ENCODE data around the gene HS6ST3.
"Not testable (repeated sequence)": the region's sequence is repeated elsewhere in the genome, so short reads cannot be mapped to it uniquely, and the experiment has no call there.

HS6ST3 gene

DNA sequence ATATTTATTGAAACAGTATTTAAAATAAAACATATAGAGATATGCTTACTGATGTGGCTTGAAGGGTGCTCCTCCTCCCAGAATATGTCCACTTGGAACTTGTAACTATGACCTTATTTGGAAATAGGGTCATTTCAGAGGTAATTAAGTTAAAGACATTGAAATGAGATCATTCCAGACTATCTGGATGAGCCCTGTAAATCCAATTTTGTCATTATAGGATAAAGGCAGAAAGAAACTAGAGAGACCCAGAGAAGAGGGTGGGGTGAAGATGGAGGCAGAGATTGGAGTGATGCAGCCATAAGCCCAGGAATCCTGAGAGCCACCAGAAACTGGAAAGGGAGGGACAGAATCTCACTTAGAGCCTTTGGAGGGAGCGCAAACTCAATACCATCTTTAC, 661.2 kb downstream of the HS6ST3 start:
- DNase-seq, result no peak

DNA sequence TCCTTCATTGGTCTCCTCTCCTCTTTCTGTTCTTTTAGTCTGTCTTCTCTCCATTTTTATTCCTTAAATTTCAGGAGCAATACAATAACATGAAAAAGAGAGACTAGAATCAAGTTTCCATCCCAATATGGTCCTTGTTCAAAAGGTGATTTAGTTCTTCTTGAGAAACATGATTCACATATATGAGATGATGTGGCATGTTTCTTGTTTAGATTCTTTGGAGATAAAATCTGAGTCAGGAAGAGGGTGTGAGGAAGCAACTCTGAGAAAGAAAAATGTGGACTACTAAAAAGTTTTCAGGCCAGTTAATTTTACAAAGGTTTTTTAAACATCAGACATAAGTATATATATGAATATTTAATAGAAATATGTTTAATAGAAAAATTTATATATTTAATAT, 673.0 kb downstream of the HS6ST3 start:
- no peak for DNase-seq

DNA sequence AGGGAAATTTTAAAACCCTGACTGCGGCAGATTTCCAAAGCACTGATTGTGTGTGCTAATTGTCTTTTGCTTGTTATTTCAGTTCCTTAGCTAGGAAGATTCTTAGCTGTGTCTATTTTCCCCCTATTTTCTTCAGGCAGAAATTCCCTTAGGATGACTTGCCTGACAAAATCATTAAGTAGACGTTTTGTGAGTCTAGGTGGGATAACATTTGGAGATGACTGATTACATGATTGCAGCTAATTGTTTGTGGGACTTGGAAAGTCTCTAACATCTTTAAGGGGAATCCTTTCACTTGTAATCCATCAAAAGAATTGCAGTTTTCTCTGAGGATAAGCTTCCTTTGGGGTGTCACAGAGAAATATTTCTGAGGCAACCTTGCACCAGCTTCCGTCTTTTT, 676.4 kb downstream of the HS6ST3 start:
- no peak for DNase-seq

DNA sequence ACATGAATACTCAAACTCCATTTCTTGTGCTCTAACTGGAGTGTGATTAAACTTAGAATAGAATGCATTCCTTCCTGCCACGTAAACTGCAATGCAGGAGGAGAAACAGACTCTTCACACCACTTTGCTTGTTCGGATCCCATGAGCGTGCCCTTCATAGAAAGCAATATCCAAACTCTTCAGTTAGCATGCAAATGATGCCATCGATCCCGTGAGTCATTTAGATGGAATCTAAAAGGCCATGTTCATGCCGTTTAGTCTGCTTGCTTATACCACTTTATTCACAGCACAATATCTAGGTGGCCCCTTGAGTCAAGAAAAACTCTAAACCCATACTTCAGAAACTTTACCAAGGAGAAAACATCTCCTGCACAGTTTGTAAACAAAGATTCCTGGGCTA, 678.6 kb downstream of the HS6ST3 start:
- no peak for DNase-seq

DNA sequence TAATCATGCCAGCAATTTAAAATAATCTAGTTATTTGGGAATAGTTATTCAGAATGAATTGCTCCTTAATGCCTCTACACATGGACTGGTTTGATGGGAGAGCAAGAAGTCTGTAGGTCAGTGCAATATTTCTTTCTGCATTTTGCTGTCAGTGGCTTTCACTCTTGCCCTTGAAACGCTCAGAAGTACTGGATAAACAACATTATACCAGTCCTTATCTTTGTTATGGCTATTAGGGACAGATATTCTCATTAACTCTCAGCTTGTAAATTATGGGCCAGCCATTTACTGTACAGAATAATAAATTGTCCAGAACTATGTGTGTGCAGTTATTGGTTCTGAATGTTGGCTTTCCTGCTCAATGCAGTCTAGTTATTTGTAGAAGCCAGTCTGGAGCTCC, 680.0 kb downstream of the HS6ST3 start:
- DNase-seq, result no peak

DNA sequence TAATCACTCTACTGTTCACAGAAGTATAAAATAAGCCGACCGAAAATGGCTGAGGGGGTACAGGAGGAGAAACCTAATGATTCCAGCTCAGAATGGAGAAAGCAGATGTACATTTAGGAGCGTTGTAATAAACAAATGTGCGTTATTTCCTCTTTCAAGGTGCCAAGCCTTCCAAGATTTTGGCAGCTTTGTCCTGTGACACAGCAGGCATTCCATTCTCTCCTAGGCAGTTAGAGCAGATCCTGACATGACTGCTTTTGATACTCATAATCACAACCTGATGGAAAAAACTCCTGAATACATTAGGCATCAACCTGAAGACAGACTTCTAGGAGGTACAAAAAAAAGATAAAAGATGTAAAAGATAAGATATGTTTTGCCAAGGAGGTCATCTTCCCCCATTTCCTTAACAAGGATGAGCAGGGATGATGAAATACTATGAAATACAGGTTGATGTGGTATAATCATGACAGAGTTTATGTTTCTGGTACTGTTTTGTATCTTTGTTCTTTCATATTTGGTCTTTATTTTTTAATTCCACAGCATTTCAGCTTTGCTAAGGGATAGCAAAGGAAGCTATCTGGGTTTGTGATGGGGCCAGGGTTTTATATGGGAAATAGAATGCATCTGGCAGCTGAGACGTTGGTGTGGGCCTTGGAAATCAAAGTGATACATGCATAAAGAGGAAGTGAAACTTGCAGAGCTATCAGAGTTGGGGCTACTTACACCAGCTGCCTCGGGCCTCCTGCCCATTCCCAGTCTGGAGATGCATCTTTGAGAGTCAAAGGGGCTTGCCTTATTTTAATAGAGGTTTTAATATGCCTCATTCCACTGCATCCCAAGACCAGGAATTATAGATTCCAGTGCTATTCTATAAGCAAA, 681.8 kb downstream of the HS6ST3 start:
- DNase-seq, result no peak

DNA sequence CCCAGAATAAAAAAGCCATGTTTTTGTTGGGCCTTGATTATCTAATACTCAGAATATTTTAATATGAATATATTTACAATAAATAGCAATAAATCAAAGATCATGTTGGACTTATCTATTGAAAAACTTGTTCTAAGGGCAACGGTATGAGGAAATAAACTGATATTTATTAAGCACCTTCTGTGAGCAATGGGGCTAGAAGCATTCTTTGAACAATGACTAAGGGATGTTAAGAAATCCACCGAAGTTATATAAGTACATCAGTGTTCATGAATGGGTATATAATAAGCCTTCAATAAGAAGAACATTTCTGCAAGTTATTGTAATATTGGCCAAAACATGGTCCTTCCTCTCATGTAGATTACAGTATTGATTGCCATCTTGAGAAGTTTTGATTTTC, 682.5 kb downstream of the HS6ST3 start:
- DNase-seq, result no peak

DNA sequence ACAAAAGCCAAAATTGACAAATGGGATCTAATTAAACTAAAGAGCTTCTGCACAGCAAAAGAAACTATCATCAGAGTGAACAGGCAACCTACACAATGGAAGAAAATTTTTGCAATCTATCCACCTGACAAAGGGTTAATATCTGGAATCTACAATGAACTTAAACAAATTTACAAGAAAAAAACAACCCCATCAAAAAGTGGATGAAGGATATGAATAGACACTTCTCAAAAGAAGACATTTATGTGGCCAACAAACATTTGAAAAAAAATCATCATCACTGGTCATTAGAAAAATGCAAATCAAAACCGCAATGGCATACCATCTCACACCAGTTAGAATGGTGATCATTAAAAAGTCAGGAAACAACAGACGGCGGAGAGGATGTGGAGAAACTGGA, 688.4 kb downstream of the HS6ST3 start:
- DNase-seq, result not testable (repeated sequence)

DNA sequence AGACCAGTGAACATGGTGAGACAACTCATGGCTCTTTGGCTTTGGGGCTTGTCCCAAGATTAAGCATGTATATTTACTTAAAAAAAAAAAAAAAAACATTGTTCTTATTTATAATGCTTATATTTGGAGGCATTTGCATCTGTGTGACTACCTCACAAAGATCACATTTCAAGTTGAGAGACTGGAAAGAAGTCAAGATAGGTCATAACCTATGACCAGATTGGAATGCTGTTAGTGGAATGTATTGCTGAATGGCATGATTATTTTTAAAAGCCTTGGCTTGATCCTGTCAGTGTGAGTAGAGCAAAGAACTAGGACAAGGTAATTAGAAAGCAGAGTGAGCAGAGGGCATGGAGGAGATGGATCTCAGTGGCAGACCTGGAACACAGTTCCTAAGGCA, 689.8 kb downstream of the HS6ST3 start:
- DNase-seq, result no peak

DNA sequence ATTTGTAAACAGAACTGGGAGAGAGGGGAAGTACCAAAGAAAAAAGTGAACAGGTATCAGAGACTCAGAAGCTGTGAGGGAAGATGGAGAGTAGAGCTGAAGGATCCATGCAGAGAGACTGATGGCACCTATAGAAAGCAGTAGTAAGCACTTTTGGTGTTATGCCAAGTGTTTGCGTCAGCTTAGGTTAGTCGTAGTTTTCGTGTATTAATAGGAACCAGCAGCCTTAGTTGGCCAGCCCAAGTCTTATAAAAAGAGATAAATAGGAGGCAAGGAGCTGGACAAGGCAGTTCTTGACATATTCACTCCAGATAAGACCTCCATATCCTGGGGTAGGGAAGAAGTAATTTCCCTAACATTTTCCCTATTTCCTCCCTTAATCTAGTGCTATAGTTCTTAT, 690.2 kb downstream of the HS6ST3 start:
- no peak for DNase-seq

DNA sequence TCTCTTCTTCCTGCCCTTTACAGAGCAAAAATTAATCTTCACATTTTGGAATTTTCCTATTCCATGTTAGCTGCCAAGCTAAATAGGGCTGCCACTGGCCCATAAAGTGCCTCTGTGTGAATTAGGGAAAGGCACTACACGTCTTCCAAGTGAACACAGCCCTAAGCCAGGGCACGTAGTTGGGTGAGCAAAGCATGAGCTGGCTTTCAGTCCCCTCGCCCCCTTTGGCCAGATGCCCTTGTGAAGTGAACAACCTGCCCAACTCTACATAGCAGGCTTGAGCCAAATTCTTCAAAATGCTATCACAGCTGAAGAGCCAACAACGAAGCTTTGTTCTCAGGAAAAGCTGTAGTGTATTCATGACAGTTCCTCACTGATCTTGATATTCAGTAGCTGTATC, 691.2 kb downstream of the HS6ST3 start:
- DNase-seq, result no peak

DNA sequence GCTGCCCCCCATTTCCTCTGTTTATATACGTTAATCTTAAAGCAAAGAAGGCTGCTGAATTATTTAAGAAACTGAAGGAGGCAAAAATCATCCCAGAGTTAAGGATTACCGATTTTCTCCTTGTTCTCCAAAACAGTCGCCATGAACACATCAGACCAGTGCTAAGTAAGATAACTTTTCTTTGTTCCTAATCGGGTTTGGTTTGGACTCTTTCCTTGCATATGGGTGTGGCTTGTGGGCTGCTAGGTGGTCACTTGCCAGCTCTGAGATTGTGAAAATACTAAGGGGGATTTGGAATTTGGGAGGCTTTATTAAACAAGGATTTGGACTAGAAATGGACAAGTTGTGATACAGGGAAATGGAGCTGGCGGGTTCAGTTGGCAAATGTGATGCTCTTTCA, 692.3 kb downstream of the HS6ST3 start:
- no peak for DNase-seq

DNA sequence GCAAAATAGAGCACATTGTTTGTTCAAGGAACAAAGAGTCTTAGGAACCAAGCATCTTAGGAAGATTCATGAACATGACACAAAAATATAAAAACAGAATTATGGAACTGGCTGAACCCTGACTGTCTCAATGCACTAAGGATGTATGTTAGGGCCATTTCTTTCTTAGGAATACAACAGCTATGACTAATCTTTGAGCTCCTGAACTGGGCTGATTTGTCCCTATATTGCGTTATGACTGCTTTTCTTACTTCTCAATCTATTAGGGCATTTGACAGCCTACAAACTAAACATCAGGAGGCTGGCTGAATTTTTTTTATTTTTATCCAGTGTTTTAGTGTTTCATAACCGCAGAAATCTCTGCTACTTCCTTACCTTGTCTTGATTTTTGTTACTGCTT, 693.1 kb downstream of the HS6ST3 start:
- DNase-seq, result no peak

DNA sequence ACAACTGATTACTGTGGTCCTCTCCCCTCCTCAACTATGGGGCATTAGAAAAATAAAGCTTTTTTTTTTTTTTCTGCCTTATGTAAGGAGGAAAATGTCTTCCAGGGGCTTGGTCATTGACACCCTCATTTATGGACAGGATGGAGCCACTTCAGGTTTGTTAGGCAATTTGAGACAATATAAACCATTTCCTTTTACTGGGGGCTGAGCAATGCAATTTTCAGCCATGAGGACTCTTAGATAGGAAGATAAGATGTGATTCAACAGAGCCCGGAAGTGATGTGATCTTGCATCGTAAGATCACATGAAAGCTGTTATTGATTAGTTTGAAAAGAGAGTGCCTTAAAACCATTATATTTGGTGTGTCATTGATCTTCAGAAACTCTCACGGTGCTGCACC, 693.6 kb downstream of the HS6ST3 start:
- no peak for DNase-seq

DNA sequence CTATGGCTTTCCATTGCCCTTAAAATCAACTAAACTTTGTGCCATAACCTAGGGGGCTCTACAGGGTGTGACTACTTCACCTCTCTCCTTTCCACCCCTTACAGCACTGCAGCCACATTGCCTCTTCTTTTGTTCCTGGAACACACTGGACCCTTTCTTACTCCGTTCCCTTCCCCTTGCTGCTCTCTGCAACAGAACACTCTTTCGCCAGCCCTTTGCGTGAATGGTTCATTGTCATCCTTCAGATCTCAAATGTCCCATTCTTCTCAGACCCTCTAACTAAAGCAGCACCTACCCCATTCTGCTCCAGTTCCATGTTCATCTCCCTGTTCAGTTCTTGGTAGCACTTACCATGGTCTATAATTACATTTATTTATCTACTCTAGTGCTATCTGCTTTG, 696.1 kb downstream of the HS6ST3 start:
- no peak for DNase-seq

DNA sequence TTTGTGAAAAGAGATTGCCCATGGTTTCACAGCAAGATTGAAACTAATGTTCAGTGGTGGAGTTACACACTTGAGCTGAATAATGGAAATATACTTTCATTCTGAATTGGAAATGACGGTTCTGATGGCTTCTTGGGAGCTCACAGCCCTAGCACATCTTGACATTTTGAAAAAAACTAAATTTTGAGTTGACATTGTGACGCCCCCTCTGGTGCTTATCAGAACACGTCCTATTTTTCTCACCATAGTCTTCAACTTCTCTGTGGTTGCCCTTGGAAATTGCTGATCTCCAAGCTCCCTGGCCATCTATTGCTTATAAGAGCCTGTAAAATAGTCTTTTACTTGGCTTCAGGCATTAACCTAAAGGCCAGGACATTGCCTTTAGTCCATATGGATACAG, 702.3 kb downstream of the HS6ST3 start:
- DNase-seq, result no peak

DNA sequence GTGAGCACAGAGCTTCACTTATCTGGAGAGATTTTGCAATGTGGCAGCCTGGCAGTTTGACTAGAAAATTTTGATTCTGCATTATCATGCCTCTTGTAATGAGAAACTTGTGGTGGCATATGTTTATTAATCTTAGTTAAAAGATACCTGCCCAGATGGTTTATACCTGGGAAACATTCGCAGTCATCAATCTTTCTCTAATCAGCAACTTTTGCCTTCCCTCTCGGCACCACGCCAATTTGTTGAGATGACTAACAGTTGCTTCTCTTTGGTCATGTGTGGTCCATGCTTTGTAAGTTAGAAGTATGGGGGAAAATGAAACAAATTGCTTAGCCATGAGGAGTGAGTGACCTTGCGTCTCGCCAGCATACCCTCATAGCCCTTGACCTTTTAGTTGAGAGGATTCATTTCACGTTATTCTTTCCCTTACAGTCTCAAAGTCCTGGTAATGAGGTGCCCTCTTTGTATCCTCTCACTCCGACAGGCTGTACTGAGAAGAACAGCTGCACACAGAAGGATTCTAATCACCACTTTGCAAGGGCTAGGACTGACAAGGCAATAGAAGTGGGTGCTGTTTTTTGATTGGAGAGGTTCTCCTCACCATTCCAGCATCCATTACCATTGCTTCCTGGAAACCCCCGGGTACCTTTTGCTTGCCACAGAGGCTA, 703.0 kb downstream of the HS6ST3 start:
- DNase-seq, result no peak

DNA sequence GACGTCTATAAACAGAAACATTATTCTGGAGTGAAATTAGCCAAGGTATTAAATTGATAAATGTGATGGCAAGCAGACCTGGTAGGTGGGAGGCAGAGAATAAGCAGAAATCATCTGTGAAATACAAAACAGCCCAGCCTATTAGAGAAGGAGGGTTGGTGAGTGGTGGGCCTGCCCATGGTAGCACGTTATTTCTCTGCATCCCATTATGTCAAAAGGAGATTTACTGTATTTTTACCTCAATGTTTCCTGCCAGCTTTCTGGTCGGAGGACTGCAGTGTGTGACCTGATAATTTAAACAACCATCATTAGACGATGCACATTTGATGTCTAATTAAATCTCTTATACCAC, 703.5 kb downstream of the HS6ST3 start:
- no peak for DNase-seq

DNA sequence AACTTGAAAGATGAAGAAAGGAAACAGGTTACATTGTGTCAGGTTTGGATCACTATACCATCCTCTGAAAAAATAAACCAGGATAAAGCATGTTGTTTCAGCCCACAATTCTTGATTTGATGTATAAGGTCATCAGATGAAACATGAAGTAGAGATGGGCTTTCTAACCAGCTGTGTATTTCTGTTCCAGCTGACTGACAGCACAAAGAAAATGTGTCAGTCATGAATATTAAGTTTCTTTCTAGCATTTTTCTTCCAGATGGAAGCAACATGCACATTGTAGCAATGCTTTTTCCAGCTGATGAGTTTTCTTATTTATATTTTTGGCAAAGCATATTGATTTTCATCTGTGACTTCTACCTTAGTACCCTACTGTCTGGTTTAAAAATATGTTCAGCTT, 704.8 kb downstream of the HS6ST3 start:
- DNase-seq, result no peak

DNA sequence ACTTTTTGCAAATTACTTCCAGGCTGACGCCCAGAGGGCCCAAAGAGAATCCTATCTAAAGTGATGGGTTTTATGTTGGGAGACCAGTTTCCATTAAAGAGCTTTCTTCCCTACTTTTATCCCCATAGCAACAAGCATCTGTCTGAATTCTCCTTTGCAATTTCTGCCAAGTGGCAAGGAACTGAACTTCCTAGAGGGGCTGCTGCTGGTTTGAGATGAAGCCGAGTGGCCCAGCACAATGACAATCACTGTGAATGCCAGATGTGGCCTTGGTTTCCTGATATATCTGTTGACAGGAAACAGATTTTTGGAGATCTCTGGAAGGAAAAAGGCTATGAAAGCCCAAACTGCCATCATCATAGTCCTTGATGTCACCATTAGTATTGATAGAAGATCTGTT, 705.8 kb downstream of the HS6ST3 start:
- no peak for DNase-seq

DNA sequence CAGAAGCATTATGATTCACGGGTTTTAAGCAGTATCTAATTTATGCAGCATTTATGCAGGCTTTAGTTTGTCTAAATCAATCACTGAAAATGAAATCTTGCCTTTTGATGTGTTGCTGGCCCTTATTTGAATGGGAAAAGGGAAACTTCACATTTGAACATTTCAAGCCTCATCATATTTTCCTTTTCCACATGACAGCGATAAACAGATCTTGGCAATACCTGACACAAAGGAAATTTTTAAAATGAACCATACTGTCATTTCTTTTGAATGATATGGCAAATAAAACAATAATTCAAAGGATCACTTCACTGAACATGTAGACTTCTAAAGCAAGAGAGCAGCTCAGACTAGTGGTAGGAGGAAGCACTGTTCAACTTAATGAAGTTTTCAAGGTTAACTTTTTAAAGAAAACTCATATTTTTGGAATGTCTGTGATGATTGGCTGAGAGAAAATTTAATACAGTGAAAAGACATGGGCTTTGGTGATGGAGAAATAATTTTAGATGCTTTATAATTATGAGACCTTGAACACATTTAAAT, 706.3 kb downstream of the HS6ST3 start:
- no peak for DNase-seq

DNA sequence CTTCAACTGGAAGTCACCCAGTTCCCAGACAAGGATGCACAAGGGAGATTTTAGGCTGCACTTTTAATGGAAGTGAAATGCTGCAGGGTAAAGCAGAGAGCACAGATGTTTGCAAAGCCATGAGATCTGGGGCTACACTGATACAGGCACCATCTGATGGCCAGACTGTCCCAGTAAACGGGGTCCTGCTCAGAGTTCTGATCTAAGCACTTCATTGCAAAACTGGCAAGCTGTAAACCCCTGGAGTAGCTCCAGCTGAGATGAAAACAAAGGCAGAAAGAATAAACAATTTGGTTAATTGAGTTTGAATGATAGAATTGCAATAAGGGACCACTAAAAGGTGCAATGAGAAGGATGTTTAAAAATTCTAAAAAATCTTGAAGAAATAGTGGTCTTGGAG, 707.2 kb downstream of the HS6ST3 start:
- DNase-seq, result no peak

DNA sequence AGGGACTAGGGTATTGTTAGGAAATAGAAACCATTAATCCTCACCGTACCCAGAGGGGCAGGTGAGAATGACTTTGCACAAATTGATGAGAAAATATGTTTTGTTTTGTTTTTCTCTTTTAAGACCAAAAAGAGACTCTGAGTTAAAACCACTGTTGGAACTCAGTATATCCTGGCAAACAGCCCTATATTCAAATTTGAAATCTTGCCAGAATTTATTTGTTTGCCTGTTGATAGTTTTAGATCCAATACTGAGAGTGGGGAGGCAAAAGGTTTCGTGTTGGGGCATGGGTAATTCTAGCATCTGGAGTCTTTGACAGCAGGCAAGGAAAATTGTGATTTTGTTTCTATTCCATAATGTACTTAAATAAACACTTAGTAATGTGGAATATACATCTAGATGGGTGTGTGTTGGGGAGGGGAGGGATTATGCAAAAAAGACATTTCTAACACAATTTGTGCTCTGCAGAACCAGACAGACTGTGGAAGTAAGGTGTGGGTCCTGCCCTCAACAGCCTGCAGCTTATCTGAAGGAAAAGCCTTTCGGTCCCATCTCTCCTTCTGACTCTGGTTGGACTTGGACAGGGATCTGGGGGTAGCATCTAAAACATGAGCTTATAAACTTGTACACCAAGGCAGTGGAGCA, 713.7 kb downstream of the HS6ST3 start:
- DNase-seq, result no peak

DNA sequence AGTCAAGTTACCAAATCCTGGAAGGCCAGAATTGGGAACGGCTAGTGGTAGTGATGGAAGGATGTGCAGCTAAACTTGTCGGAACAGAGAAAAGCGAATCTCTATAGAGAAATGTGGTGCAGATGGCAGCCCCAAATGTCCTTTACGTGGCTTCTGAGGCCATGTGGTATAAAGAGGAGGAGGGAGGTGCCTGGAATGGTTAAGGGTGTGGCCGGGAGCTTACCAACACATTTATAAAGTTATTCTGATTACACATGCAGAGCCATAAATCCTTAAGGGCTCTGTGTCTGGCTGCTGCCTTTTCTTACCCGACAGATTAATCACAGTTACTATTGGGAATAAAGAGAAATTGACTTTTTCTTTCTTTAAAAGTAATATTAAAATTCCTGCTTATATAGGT, 714.3 kb downstream of the HS6ST3 start:
- no peak for DNase-seq
